Measurements from ENCODE around the gene OSBP2. TPM values are rescaled to one million over a fixed set of nuclear protein-coding genes. Genes with fewer than 3 reads are reported as not detected.

The OSBP2 gene
- total RNA-seq, 1 donor from 2014 or later = 15.8 TPM

GRCh38 chr22:30887453-30887852 is 192.8 kb downstream of the OSBP2 start:
- Mint-ChIP-seq H3K4me3 (no peak overlapping the region), H3K36me3 (peaks cover 4% of the 10 kb centered on the region), H3K4me1 (peaks cover 7% of the 10 kb centered on the region), H3K9me3 (no peaks in the 10 kb centered on the region), H3K27ac (no peak overlapping the region), H3K27me3 (ENCODE audit: low read depth) (no peaks in the 10 kb centered on the region)
- no peak for TF ChIP-seq CTCF (IDR thresholded peaks at IDR 0.05; ENCODE audit: unreplicated experiment)
- DNase-seq (ENCODE audit: low spot score in 2 of 2, unreplicated experiment in 2 of 2) = peak in 1 of 2 experiments; percentile 3

DNA sequence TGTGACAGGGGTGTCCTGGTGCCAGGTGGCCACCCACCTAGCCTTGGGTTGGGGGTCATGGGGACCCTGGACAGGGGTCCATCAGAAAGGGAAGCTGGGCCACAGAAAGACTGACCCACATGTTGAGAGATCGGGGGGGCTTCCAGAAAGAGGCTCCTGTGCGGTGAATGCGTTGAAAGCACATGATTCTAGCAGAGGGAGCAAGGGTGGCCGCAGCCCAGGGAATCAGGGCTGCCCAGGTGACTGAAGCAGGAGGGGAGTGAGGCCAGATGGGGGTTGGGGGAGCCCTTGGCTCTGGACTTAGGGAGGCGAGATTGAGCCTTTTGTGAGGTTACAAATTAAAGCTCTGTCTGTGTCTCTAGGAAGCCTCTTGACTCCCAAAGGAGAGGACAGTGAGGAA is 193.2 kb downstream of the OSBP2 start:
- no peak overlapping the region for H3K4me3 Mint-ChIP-seq
- H3K4me1 Mint-ChIP-seq = peaks cover 3% of the 10 kb centered on the region
- H3K27ac Mint-ChIP-seq = no peak overlapping the region
- no peak for TF ChIP-seq CTCF (IDR thresholded peaks at IDR 0.05; ENCODE audit: unreplicated experiment)
- no peaks in the 10 kb centered on the region for H3K27me3 Mint-ChIP-seq (ENCODE audit: low read depth)
- peaks cover 4% of the 10 kb centered on the region for H3K36me3 Mint-ChIP-seq
- no peaks in the 10 kb centered on the region for H3K9me3 Mint-ChIP-seq
- DNase-seq (ENCODE audit: low spot score in 2 of 2, unreplicated experiment in 2 of 2) = no peak

GRCh38 chr22:30889268-30889995 is 194.8 kb downstream of the OSBP2 start:
- Mint-ChIP-seq H3K4me3 (no peak overlapping the region), H3K27me3 (ENCODE audit: low read depth) (no peaks in the 10 kb centered on the region), H3K27ac (no peak overlapping the region), H3K4me1 (peaks cover 2% of the 10 kb centered on the region), H3K9me3 (no peaks in the 10 kb centered on the region), H3K36me3 (peaks cover 8% of the 10 kb centered on the region)
- DNase-seq (ENCODE audit: low spot score in 2 of 2, unreplicated experiment in 2 of 2) = no peak
- TF ChIP-seq CTCF (IDR thresholded peaks at IDR 0.05; ENCODE audit: unreplicated experiment) = no peak

- no peaks in the 10 kb centered on the region for H3K9me3 Mint-ChIP-seq
- no peak overlapping the region for H3K4me3 Mint-ChIP-seq
- DNase-seq (ENCODE audit: low spot score in 2 of 2, unreplicated experiment in 2 of 2) = no peak
- H3K27me3 Mint-ChIP-seq (ENCODE audit: low read depth) = no peaks in the 10 kb centered on the region
- peaks cover 2% of the 10 kb centered on the region for H3K4me1 Mint-ChIP-seq
- H3K27ac Mint-ChIP-seq = no peak overlapping the region
- peaks cover 8% of the 10 kb centered on the region for H3K36me3 Mint-ChIP-seq
- no peak for TF ChIP-seq CTCF (IDR thresholded peaks at IDR 0.05; ENCODE audit: unreplicated experiment)
These were observed 195.4 kb downstream of the OSBP2 start for GRCh38 chr22:30889996-30890480.

DNA sequence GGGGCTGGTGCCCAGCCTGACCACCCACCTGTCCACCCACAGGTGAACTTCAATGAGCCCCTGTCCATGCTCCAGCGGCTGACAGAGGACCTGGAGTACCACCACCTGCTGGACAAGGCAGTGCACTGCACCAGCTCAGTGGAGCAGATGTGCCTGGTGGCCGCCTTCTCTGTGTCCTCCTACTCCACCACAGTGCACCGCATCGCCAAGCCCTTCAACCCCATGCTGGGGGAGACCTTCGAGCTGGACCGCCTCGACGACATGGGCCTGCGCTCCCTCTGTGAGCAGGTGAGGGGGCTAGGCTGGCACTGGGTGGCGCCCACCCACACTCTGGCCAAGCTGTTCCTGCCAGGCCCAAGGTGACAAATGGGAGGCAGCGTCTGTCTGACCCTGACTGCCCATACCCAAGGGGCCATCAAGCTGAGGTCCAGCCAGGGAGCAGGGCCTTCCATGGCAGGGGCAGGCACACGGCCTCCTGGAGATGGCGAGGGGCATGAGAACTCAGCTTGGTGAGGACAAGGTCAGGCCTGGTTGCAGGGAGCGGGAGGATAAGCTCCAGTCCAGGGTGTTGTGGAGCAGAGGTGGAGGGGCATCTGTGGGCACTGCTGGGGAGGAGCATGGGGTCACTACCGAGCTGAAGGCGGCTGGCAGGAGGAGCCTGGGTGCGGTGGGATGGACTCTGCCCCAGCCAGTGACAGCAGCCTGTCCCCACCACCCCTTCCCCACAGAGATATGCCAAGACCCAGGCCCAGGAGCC is 196.2 kb downstream of the OSBP2 start:
- peaks cover 8% of the 10 kb centered on the region for H3K36me3 Mint-ChIP-seq
- peak in 1 of 2 experiments; percentile 46 for DNase-seq (ENCODE audit: low spot score in 2 of 2, unreplicated experiment in 2 of 2)
- no peak overlapping the region for H3K27ac Mint-ChIP-seq
- peaks cover 2% of the 10 kb centered on the region for H3K4me1 Mint-ChIP-seq
- no peaks in the 10 kb centered on the region for H3K9me3 Mint-ChIP-seq
- no peaks in the 10 kb centered on the region for H3K27me3 Mint-ChIP-seq (ENCODE audit: low read depth)
- H3K4me3 Mint-ChIP-seq = no peak overlapping the region
- TF ChIP-seq CTCF (IDR thresholded peaks at IDR 0.05; ENCODE audit: unreplicated experiment) = peak; percentile 71
